Mesenchymal stem cell (in vitro differentiated cells and primary cell): Measurements from ENCODE around the gene NPW.
A peak's percentile ranks its signal among the peaks of the same experiment; 100 is the strongest.
"Not testable (repeated sequence)": the region's sequence is repeated elsewhere in the genome, so short reads cannot be mapped to it uniquely, and the experiment has no call there.

Experiments
- DNase-seq: peaks from one replicate; pipeline ENCODE4 v3.0.0-alpha.2; 2013
- H2AFZ ChIP-seq: one replicate; pipeline ENCODE4 v1.6.1; 2013; ENCODE audit warnings: low read depth, mild to moderate bottlenecking, control low read depth, inconsistent platforms, low read length, moderate library complexity
- H2AK5ac ChIP-seq: 2 replicates; pipeline ENCODE4 v1.6.1; 2013; ENCODE audit warnings: low read length, moderate library complexity, mild to moderate bottlenecking, inconsistent platforms; ENCODE audit not compliant: severe bottlenecking
- H2BK120ac ChIP-seq: one replicate; pipeline ENCODE4 v1.6.1; 2013; ENCODE audit warnings: low read depth, mild to moderate bottlenecking, inconsistent platforms, low read length, moderate library complexity
- H2BK12ac ChIP-seq, 2 experiments: one replicate each; pipeline ENCODE4 v1.6.1; 2013; ENCODE audit warnings: inconsistent platforms in 2 of 2, low read length in 2 of 2, mild to moderate bottlenecking in 2 of 2, moderate library complexity in 2 of 2, control low read depth in 1 of 2
- H2BK15ac ChIP-seq: one replicate; pipeline ENCODE4 v1.6.1; 2013; ENCODE audit warnings: mild to moderate bottlenecking, low read depth, inconsistent platforms; ENCODE audit not compliant: poor library complexity, severe bottlenecking
- H2BK5ac ChIP-seq: 2 replicates; pipeline ENCODE4 v1.6.1; 2013; ENCODE audit warnings: low read depth, mild to moderate bottlenecking, low read length, control low read depth, inconsistent platforms; ENCODE audit not compliant: poor library complexity, severe bottlenecking
- H3K14ac ChIP-seq, 2 experiments: one replicate each; pipeline ENCODE4 v1.6.1; 2013; ENCODE audit warnings: inconsistent platforms in 2 of 2, low read length in 2 of 2, control low read depth in 1 of 2, mild to moderate bottlenecking in 1 of 2, moderate library complexity in 1 of 2
- H3K18ac ChIP-seq, 2 experiments: one replicate each; pipeline ENCODE4 v1.6.1; 2013; ENCODE audit warnings: inconsistent platforms in 2 of 2, low read length in 2 of 2, control low read depth in 1 of 2, low read depth in 1 of 2, mild to moderate bottlenecking in 1 of 2
- H3K23ac ChIP-seq, 2 experiments: one replicate each; pipeline ENCODE4 v1.6.1; 2013; ENCODE audit warnings: inconsistent platforms in 2 of 2, low read length in 2 of 2, mild to moderate bottlenecking in 2 of 2, moderate library complexity in 2 of 2, control low read depth in 1 of 2
- H3K27ac ChIP-seq: 2 replicates; pipeline ENCODE4 v1.5.1; 2013; ENCODE audit warnings: mild to moderate bottlenecking, moderate library complexity, low read length, control low read depth, inconsistent platforms; ENCODE audit not compliant: poor library complexity, severe bottlenecking
- H3K27me3 ChIP-seq, 2 experiments: 2 replicates each; pipeline versions ENCODE4 v1.6.1 to v1.7.0; 2013; ENCODE audit warnings: low read length in 2 of 2, mild to moderate bottlenecking in 2 of 2, moderate library complexity in 2 of 2, control low read depth in 1 of 2, inconsistent platforms in 1 of 2; ENCODE audit not compliant: control insufficient read depth in 1 of 2, insufficient read depth in 1 of 2
- H3K36me3 ChIP-seq, 2 experiments: 2 replicates each; pipeline versions ENCODE4 v1.6.1 to v1.7.0; 2013; ENCODE audit warnings: low read length in 2 of 2, control low read depth in 1 of 2, inconsistent platforms in 1 of 2, low read depth in 1 of 2, mild to moderate bottlenecking in 1 of 2; ENCODE audit not compliant: insufficient read depth in 2 of 2, control insufficient read depth in 1 of 2
- H3K4ac ChIP-seq, 2 experiments: one replicate each; pipeline ENCODE4 v1.6.1; 2013; ENCODE audit warnings: inconsistent platforms in 2 of 2, low read length in 2 of 2, mild to moderate bottlenecking in 2 of 2, moderate library complexity in 2 of 2, control low read depth in 1 of 2, low read depth in 1 of 2
- H3K4me1 ChIP-seq: 2 replicates; pipeline ENCODE4 v1.6.1; 2013; ENCODE audit warnings: low read depth, low read length, control low read depth; ENCODE audit not compliant: control insufficient read depth, insufficient read depth
- H3K4me2 ChIP-seq: 2 replicates; pipeline ENCODE4 v1.6.1; 2013; ENCODE audit warnings: low read length, mild to moderate bottlenecking, inconsistent platforms; ENCODE audit not compliant: poor library complexity, severe bottlenecking
- H3K4me3 ChIP-seq, 2 experiments: 2 replicates each; pipeline versions ENCODE4 v1.5.1 to v1.7.0; 2013; ENCODE audit warnings: low read length in 2 of 2, mild to moderate bottlenecking in 2 of 2, control low read depth in 1 of 2, low read depth in 1 of 2; ENCODE audit not compliant: insufficient read depth in 1 of 2
- H3K79me1 ChIP-seq: replicated peaks from 2 replicates; pipeline ENCODE4 v1.6.1; 2013; ENCODE audit warnings: mild to moderate bottlenecking, control low read depth, low read length, inconsistent platforms; ENCODE audit not compliant: poor library complexity, severe bottlenecking
- H3K9ac ChIP-seq: 2 replicates; pipeline ENCODE4 v1.7.0; 2013; ENCODE audit warnings: mild to moderate bottlenecking, low read length, moderate library complexity
- H3K9me3 ChIP-seq: 2 replicates; pipeline ENCODE4 v1.7.0; 2013; ENCODE audit warnings: mild to moderate bottlenecking, low read length; ENCODE audit not compliant: control insufficient read depth
- H4K8ac ChIP-seq: one replicate; pipeline ENCODE4 v1.6.1; 2013; ENCODE audit warnings: inconsistent platforms, mild to moderate bottlenecking, low read length, moderate library complexity
- H4K91ac ChIP-seq: one replicate; pipeline ENCODE4 v1.6.1; 2013; ENCODE audit warnings: mild to moderate bottlenecking, low read length, inconsistent platforms
- WGBS: methylation state at CpG from one replicate; pipeline ENCODE4 v1.1.7; 2013; ENCODE audit warnings: mixed read lengths; 5-methylcytosine and 5-hydroxymethylcytosine counted together

Gene NPW

GRCh38 chr16:2011726-2012125 is 7.9 kb upstream of the NPW start:
- not testable (repeated sequence) for H2BK120ac ChIP-seq, H2BK15ac ChIP-seq, H3K14ac ChIP-seq, H3K27ac ChIP-seq, H3K79me1 ChIP-seq, H3K9ac ChIP-seq, H2BK5ac ChIP-seq, H4K91ac ChIP-seq, H3K23ac ChIP-seq, H2AK5ac ChIP-seq, H4K8ac ChIP-seq, H3K4me2 ChIP-seq, H3K4ac ChIP-seq, DNase-seq, H3K18ac ChIP-seq, H3K4me3 ChIP-seq, H3K27me3 ChIP-seq, H3K9me3 ChIP-seq, H2BK12ac ChIP-seq, H2AFZ ChIP-seq
- Histone ChIP-seq H3K4me1 (peaks cover 25% of the 10 kb centered on the region), H3K36me3 (peaks cover 0 to 12% of the 10 kb centered on the region in 2 experiments)
- 67% methylated on average over 3 of the region's 9 CpGs for WGBS

- no peak overlapping the region for H2BK12ac ChIP-seq
- no peak overlapping the region for H3K4me3 ChIP-seq
- no peak overlapping the region for H2BK5ac ChIP-seq
- no peak overlapping the region for H3K4ac ChIP-seq
- no peak overlapping the region for H2BK120ac ChIP-seq
- H3K4me2 ChIP-seq, result no peak overlapping the region
- H3K23ac ChIP-seq, result no peak overlapping the region
- no peak for DNase-seq
- WGBS, result 85% methylated on average over 14 of the region's 15 CpGs
- no peaks in the 10 kb centered on the region for H3K36me3 ChIP-seq
- H3K27ac ChIP-seq, result no peak overlapping the region
- no peak overlapping the region for H3K9ac ChIP-seq
- H4K91ac ChIP-seq, result no peak overlapping the region
- H2AK5ac ChIP-seq, result no peak overlapping the region
- no peak overlapping the region for H2BK15ac ChIP-seq
- peaks cover 3 to 5% of the 10 kb centered on the region in 2 experiments for H3K27me3 ChIP-seq
- H3K79me1 ChIP-seq, result peaks cover 5% of the 10 kb centered on the region
- no peak overlapping the region for H2AFZ ChIP-seq
- H4K8ac ChIP-seq, result no peak overlapping the region
- H3K4me1 ChIP-seq, result peaks cover 9% of the 10 kb centered on the region
- no peak overlapping the region for H3K14ac ChIP-seq
- no peaks in the 10 kb centered on the region for H3K9me3 ChIP-seq
- peak overlapping the region in 1 of 2 experiments; percentile 19 for H3K18ac ChIP-seq
These were observed 6.1 kb upstream of the NPW start for GRCh38 chr16:2013527-2013926.

- Histone ChIP-seq H3K9me3 (no peaks in the 10 kb centered on the region), H3K4me2 (no peak overlapping the region), H3K27me3 (peaks cover 14 to 20% of the 10 kb centered on the region in 2 experiments), H4K91ac (peak overlapping the region; percentile 82), H3K14ac (no peak overlapping the region), H2BK15ac (no peak overlapping the region), H3K36me3 (no peaks in the 10 kb centered on the region), H2BK12ac (no peak overlapping the region), H3K9ac (no peak overlapping the region), H2BK120ac (no peak overlapping the region), H2AK5ac (no peak overlapping the region), H3K27ac (no peak overlapping the region), H3K79me1 (peaks cover 4% of the 10 kb centered on the region), H4K8ac (peak overlapping the region; percentile 94), H2BK5ac (no peak overlapping the region), H3K23ac (no peak overlapping the region), H3K4me3 (no peak overlapping the region), H3K4me1 (peaks cover 17% of the 10 kb centered on the region), H3K4ac (no peak overlapping the region), H2AFZ (no peak overlapping the region), H3K18ac (no peak overlapping the region)
- whole genome bisulfite sequencing, result 80% methylated on average over 20 of the region's 24 CpGs
- peak; percentile 60 for DNase-seq
These were observed 4.3 kb upstream of the NPW start for GRCh38 chr16:2015117-2015946.

GRCh38 chr16:2015947-2016208 is 3.7 kb upstream of the NPW start:
- Histone ChIP-seq H3K4me3 (no peak overlapping the region), H3K27me3 (peaks cover 20 to 26% of the 10 kb centered on the region in 2 experiments), H3K9me3 (no peaks in the 10 kb centered on the region), H3K79me1 (no peaks in the 10 kb centered on the region), H3K36me3 (no peaks in the 10 kb centered on the region), H3K23ac (no peak overlapping the region), H4K91ac (peak overlapping the region; percentile 82), H4K8ac (peak overlapping the region; percentile 94), H3K14ac (no peak overlapping the region), H2BK15ac (no peak overlapping the region), H3K9ac (no peak overlapping the region), H2AFZ (no peak overlapping the region), H3K4me2 (no peak overlapping the region), H3K27ac (no peak overlapping the region), H2BK120ac (no peak overlapping the region), H3K18ac (no peak overlapping the region), H2BK12ac (no peak overlapping the region), H3K4me1 (peaks cover 17% of the 10 kb centered on the region), H2AK5ac (no peak overlapping the region), H3K4ac (no peak overlapping the region), H2BK5ac (no peak overlapping the region)
- no peak for DNase-seq
- WGBS, result 87% methylated on average over 7 of the region's 7 CpGs
